ENCODE data around the gene NFIA. TPM values are rescaled to one million over a fixed set of nuclear protein-coding genes. Genes with fewer than 3 reads are reported as not detected.

Gene NFIA
- total and polyA plus RNA-seq, 7 donors: 4.0 to 42.7 (median 30.6) TPM

DNA sequence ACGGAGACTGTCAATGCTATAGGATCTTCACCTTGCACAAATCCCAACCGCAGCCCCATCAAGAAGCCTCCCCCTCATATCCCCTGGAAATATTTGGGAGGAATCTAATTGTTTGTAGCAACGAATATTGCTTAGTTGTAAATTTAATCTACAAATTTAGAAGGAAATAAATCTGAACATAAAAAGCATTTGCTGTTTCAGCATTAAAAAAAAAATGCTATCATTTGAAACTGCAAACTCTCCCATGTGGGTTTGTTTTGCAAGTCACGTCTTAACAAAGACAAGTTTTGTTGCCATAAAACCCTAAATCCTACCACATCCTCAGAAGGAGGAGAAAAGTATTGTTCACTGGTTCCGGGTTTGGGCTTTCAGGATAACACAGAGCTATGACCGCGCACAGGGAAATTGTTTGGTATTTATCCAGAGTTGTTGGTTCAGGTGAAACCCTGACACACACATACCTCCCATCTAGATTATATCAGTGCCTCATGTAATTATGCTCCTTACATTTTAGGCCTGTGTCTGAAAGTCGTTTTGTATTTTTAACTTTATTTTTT is 363.0 kb downstream of the NFIA start:
- intact Hi-C loops (cut with DNase I): loop anchor here (5.0 to 10.0 kb wide), 2 partner anchors 108 to 211 kb away; no protein-coding TSS in a partner anchor
- no peak overlapping the region for H3K4me3 ChIP-seq
- peak overlapping the region; percentile 7 for H3K27ac ChIP-seq
- TF ChIP-seq, protein P1, sequence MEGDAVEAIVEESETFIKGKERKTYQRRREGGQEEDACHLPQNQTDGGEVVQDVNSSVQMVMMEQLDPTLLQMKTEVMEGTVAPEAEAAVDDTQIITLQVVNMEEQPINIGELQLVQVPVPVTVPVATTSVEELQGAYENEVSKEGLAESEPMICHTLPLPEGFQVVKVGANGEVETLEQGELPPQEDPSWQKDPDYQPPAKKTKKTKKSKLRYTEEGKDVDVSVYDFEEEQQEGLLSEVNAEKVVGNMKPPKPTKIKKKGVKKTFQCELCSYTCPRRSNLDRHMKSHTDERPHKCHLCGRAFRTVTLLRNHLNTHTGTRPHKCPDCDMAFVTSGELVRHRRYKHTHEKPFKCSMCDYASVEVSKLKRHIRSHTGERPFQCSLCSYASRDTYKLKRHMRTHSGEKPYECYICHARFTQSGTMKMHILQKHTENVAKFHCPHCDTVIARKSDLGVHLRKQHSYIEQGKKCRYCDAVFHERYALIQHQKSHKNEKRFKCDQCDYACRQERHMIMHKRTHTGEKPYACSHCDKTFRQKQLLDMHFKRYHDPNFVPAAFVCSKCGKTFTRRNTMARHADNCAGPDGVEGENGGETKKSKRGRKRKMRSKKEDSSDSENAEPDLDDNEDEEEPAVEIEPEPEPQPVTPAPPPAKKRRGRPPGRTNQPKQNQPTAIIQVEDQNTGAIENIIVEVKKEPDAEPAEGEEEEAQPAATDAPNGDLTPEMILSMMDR (IDR thresholded peaks at IDR 0.05): no peak
- ATAC-seq (no peak), DNase-seq (no peak)
- H3K36me3 ChIP-seq (ENCODE audit: insufficient read depth in 1 of 2, low read depth in 1 of 2): no peaks in the 10 kb centered on the region
- no peaks in the 10 kb centered on the region for H3K9me3 ChIP-seq
- no peaks in the 10 kb centered on the region for H3K27me3 ChIP-seq (ENCODE audit: insufficient read depth in 3 of 3, low read length in 2 of 3)
- WGBS, 3 donors: 65 to 82% (median 78%) methylated on average over 8 of the region's 8 CpGs
- peaks cover 46% of the 10 kb centered on the region for H3K4me1 ChIP-seq

DNA sequence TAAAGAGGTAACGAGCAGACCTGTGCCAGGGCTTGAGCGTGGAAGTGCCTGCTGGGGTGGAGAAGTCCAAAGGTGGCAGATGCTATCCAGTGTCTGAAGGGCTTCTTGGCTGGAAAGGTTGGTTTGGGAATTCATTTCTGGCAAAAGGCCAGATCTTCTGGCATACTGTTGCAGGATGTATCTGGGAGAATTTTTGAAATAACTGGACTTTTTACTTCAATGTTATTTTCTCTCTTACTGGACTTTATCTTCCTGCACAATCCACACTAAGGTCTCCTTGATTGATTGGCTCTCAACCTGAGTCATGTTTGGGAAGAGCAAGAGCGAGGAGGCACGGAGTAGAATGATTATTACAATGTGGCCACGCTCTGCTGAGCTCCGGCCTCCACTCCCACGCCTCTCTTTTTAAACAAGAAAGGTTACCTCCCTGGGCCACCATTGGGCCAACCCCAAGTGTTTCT is 364.2 kb downstream of the NFIA start:
- Histone ChIP-seq H3K4me1 (peaks cover 58% of the 10 kb centered on the region), H3K4me3 (no peak overlapping the region), H3K9me3 (no peaks in the 10 kb centered on the region), H3K27me3 (ENCODE audit: insufficient read depth in 3 of 3, low read length in 2 of 3) (no peaks in the 10 kb centered on the region), H3K36me3 (ENCODE audit: insufficient read depth in 1 of 2, low read depth in 1 of 2) (no peaks in the 10 kb centered on the region), H3K27ac (peak overlapping the region; percentile 74)
- ATAC-seq (no peak), DNase-seq (no peak)
- intact Hi-C loops (cut with DNase I): loop anchor here (5.0 to 10.0 kb wide), 2 partner anchors 109 to 212 kb away; no protein-coding TSS in a partner anchor
- WGBS, 3 donors: 84 to 87% (median 87%) methylated on average over 7 of the region's 7 CpGs
- TF ChIP-seq, protein P1 (IDR thresholded peaks at IDR 0.05): no peak

DNA sequence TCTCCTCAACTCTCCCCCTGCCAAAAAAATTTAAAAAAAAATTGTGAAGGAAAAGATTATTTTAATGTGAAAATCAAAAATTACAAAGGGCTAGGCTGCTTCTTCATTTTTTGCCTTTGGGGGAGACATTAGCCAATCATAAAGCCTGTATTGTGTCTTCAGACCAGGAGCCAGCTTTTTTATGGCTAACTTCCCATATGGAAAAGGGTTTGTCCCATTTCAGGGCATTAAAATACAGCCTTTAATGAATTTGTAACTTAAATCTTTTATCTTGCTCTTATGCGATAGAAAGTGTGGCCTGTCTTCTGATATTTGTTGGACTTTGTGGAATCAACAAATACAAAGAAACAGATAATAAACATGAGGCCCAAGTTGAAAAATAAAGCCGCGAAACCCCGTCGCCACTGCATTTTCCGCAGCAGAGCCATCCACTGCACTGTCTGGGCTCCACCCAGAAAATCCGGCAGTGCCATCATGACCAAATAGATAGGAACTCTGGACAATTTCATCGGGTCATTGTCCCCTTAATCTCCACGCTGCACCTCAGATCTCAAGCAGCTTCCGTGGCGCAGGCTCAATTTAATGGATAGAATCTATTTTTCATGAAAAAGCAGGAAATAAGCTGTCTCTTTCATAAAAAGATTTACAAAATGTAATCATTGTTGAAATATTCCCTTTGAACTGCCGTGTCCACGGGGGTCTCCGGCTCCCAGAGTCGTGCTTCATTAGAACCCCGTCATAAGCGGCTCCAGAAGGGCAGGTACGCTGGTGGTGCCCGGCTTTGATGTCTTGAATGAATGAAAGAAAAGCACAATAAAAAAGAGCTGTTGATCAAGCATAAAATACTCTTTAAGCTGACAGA is 365.0 kb downstream of the NFIA start:
- TF ChIP-seq, protein P1 (IDR thresholded peaks at IDR 0.05): no peak
- 75 to 87% (median 85%) methylated on average over 19 of the region's 19 CpGs for WGBS, 3 donors
- Histone ChIP-seq H3K4me3 (no peak overlapping the region), H3K27ac (peak overlapping the region; percentile 74), H3K9me3 (no peaks in the 10 kb centered on the region), H3K36me3 (ENCODE audit: insufficient read depth in 1 of 2, low read depth in 1 of 2) (no peaks in the 10 kb centered on the region), H3K27me3 (ENCODE audit: insufficient read depth in 3 of 3, low read length in 2 of 3) (no peaks in the 10 kb centered on the region), H3K4me1 (peaks cover 66% of the 10 kb centered on the region)
- no peak for ATAC-seq
- DNase-seq: no peak
- intact Hi-C loops (cut with DNase I): loop anchor here (5.0 to 10.0 kb wide), 2 partner anchors 110 to 213 kb away; no protein-coding TSS in a partner anchor

DNA sequence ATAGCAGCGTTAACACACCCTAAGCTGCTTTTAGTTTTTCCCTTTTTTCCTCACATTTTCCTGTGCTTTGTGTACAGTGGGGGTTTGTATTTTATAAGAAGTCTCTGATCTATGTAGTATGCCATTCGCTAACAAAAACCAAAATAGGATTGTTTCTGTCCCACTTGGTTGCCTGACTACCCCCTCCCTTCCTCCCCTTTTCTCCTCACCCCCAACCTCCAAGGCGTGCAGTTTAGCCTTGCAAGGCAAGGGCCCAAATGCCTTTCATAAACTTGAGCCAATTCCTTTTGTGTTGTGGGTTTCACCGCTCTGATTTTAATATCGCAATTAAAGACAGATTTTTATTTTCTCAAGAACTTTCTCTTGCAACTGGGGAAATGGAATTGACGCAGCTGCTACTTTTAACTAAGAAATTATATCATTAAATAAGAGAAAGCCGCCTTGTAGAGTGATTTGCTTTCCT is 365.6 kb downstream of the NFIA start:
- WGBS, 3 donors: 73 to 84% (median 73%) methylated on average over 7 of the region's 7 CpGs
- H3K36me3 ChIP-seq (ENCODE audit: insufficient read depth in 1 of 2, low read depth in 1 of 2): no peaks in the 10 kb centered on the region
- intact Hi-C loops (cut with DNase I): loop anchor here (1.0 to 10.0 kb wide), 3 partner anchors 25 to 213 kb away; no protein-coding TSS in a partner anchor
- H3K9me3 ChIP-seq: no peaks in the 10 kb centered on the region
- no peak for DNase-seq
- TF ChIP-seq, protein P1 (IDR thresholded peaks at IDR 0.05): no peak
- H3K4me3 ChIP-seq: no peak overlapping the region
- H3K27me3 ChIP-seq (ENCODE audit: insufficient read depth in 3 of 3, low read length in 2 of 3): no peaks in the 10 kb centered on the region
- ATAC-seq: no peak
- H3K4me1 ChIP-seq: peaks cover 72% of the 10 kb centered on the region
- H3K27ac ChIP-seq: peak overlapping the region; percentile 74

Data from psoas muscle (tissue), 8 donors.